Subcutaneous abdominal adipose tissue (tissue), 5 donors: ENCODE results near the gene RNF126.
"Not testable (repeated sequence)": the region's sequence is repeated elsewhere in the genome, so short reads cannot be mapped to it uniquely, and the experiment has no call there.

ENCODE experiments used
- H3K27ac ChIP-seq: one replicate; pipeline ENCODE4 v1.7.0; 2013; ENCODE audit warnings: low read depth, mild to moderate bottlenecking, inconsistent platforms, low read length, moderate library complexity
- H3K27me3 ChIP-seq, 5 donors: one replicate each; pipeline ENCODE4 v1.7.0; 2013; ENCODE audit warnings: low read length in 5 of 5, inconsistent platforms in 1 of 5; ENCODE audit not compliant: control insufficient read depth in 5 of 5, insufficient read depth in 4 of 5
- H3K36me3 ChIP-seq, 5 donors: one replicate each; pipeline ENCODE4 v1.7.0; 2013; ENCODE audit warnings: low read length in 5 of 5; ENCODE audit not compliant: control insufficient read depth in 5 of 5, insufficient read depth in 5 of 5
- H3K4me1 ChIP-seq, 5 donors: one replicate each; pipeline ENCODE4 v1.7.0; 2013; ENCODE audit warnings: low read length in 5 of 5, mild to moderate bottlenecking in 3 of 5, moderate library complexity in 1 of 5; ENCODE audit not compliant: control insufficient read depth in 5 of 5, insufficient read depth in 5 of 5
- H3K4me3 ChIP-seq, 5 donors: one replicate each; pipeline ENCODE4 v1.7.0; 2013; ENCODE audit warnings: low read length in 5 of 5, low read depth in 1 of 5
- H3K9ac ChIP-seq, 5 donors: one replicate each; pipeline ENCODE4 v1.7.0; 2013; ENCODE audit warnings: low read length in 5 of 5, mild to moderate bottlenecking in 4 of 5, moderate library complexity in 3 of 5
- H3K9me3 ChIP-seq, 5 donors: one replicate each; pipeline ENCODE4 v1.7.0; 2013; ENCODE audit warnings: low read length in 5 of 5; ENCODE audit not compliant: control insufficient read depth in 5 of 5
- donor health status: healthy.
- donor health status: healthy.
- donor health status: healthy.
- donor health status: healthy.
- donor health status: healthy.

RNF126 gene

DNA sequence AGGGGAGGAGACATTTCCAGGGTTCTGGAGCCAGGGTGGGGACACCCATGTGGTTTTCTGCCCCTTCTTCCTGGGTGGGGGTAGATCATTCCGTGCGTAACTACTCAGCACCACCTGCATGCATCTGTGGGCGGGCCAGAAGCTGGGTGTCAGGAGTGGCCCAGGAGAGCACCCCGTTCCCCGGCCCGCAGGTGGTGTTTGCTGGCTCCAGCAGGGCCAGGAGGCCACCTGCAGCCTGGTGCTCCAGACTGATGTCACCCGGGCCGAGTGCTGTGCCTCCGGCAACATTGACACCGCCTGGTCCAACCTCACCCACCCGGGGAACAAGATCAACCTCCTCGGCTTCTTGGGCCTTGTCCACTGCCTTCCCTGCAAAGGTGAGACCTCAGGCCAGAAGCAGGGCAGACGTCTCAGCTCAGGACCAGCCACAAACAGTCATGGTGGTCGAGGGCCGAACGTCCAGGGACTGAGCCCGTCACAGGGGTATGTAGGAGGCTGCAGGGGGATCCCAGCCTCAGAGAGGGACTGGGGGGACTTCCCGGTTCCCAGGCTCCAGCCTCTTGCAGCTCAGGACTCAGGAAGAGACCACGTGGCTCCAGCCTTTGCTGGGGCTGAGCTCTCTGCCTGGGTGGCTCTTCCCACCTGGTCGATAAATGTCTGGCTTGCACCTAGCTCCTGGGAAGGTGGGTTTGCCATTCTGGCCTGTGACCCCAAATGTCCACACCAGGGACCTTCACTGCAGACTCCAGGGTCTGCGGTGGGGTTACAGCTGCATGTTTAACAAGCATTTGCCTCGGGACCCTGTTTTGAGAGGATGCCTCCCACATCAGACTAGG lies 14.8 kb upstream of the RNF126 start:
- Histone ChIP-seq H3K9me3 (no peaks in the 10 kb centered on the region), H3K27me3 (peaks cover 0 to 3% (median 0%) of the 10 kb centered on the region in 5 donors), H3K9ac (peak overlapping the region in 4 of 5 donors; percentile 1 to 77 (median 56)), H3K4me3 (peak overlapping the region; percentile 40 to 59 (median 48)), H3K27ac (peak overlapping the region; percentile 88), H3K4me1 (peaks cover 7 to 71% (median 59%) of the 10 kb centered on the region in 5 donors), H3K36me3 (peaks cover 0 to 5% (median 0%) of the 10 kb centered on the region in 5 donors)

GRCh38 chr19:677201-677600 lies 14.2 kb upstream of the RNF126 start:
- Histone ChIP-seq H3K4me3 (peak overlapping the region in 4 of 5 donors; percentile 73 to 79 (median 74)), H3K27me3 (peaks cover 0 to 3% (median 0%) of the 10 kb centered on the region in 5 donors), H3K4me1 (peaks cover 5 to 71% (median 62%) of the 10 kb centered on the region in 5 donors), H3K27ac (peak overlapping the region; percentile 88), H3K9me3 (no peaks in the 10 kb centered on the region), H3K36me3 (peaks cover 0 to 5% (median 0%) of the 10 kb centered on the region in 5 donors), H3K9ac (peak overlapping the region in 4 of 5 donors; percentile 79 to 94 (median 88))

DNA sequence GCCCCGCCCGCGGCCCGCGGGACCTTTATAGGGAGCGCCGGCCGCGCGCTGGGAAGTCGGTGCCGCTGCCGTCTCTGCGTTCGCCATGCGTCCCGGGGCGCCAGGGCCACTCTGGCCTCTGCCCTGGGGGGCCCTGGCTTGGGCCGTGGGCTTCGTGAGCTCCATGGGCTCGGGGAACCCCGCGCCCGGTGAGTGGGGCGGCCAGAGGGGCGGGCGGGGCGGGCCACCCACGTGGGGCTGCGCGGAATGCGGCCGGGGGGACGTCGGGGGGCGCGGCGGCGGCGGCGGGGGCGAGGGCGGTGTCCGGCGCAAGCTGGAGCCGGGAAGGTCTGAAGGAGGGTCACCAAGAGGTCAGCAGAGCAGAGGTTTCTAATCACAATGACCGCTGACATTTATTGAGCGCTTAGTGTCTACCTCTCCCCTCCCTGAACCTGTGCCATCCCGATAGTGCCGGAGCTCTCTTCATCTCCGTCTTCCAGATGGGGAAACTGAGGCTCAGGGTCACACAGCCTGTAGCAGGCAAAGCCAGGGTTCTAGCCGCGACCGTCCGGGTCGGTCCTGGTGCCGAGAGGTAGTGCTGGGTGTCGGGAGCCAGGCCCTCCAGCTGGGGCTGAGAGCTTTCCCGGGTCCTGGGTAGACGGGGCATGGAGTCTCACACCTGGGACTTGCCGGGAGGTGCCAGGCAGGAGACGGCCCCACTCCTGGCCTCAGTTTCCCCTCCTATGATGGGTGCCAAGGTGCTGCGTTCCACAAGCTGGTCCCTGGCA lies 13.5 kb upstream of the RNF126 start, which contains the start of gene FSTL3:
FSTL3 (plus strand) TSS at position 54 of the 767 bp plus-strand sequence; CDS start at position 86, 32 bp downstream.
- Histone ChIP-seq H3K9ac (peak within 1 kb of the TSS in 4 of 5 donors; percentile 79 to 94 (median 88)), H3K27me3 (peaks cover 0 to 3% (median 0%) of the 10 kb centered on the region in 5 donors), H3K4me1 (peaks cover 5 to 70% (median 60%) of the 10 kb centered on the region in 5 donors), H3K36me3 (peaks cover 0 to 3% (median 0%) of the 10 kb centered on the region in 5 donors), H3K9me3 (no peaks in the 10 kb centered on the region), H3K27ac (peak within 1 kb of the TSS; percentile 88), H3K4me3 (peak within 1 kb of the TSS; percentile 73 to 88 (median 75))

DNA sequence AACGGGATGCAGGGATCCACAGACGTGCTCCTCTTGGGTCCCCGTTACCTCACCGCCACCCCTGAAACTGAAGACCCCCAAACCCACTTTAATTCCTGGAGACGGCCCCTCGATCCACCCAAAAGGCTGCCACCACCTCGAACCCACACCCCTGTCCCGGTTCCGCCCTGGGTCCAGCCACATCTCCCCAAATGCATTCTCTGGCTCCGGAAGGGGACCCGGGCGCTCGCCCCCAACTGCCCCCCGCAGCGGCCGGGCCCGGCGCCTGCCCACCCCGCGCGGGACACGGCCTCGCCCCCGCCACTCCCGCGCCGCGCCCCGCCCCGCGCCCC lies 13.0 kb upstream of the RNF126 start:
- peaks cover 0 to 3% (median 0%) of the 10 kb centered on the region in 5 donors for H3K27me3 ChIP-seq
- H3K27ac ChIP-seq = peak overlapping the region; percentile 76
- peak overlapping the region in 3 of 5 donors; percentile 13 to 68 (median 38) for H3K9ac ChIP-seq
- H3K4me3 ChIP-seq = peak overlapping the region; percentile 32 to 56 (median 53)
- peaks cover 5 to 67% (median 58%) of the 10 kb centered on the region in 5 donors for H3K4me1 ChIP-seq
- no peaks in the 10 kb centered on the region for H3K36me3 ChIP-seq
- H3K9me3 ChIP-seq = no peaks in the 10 kb centered on the region

DNA sequence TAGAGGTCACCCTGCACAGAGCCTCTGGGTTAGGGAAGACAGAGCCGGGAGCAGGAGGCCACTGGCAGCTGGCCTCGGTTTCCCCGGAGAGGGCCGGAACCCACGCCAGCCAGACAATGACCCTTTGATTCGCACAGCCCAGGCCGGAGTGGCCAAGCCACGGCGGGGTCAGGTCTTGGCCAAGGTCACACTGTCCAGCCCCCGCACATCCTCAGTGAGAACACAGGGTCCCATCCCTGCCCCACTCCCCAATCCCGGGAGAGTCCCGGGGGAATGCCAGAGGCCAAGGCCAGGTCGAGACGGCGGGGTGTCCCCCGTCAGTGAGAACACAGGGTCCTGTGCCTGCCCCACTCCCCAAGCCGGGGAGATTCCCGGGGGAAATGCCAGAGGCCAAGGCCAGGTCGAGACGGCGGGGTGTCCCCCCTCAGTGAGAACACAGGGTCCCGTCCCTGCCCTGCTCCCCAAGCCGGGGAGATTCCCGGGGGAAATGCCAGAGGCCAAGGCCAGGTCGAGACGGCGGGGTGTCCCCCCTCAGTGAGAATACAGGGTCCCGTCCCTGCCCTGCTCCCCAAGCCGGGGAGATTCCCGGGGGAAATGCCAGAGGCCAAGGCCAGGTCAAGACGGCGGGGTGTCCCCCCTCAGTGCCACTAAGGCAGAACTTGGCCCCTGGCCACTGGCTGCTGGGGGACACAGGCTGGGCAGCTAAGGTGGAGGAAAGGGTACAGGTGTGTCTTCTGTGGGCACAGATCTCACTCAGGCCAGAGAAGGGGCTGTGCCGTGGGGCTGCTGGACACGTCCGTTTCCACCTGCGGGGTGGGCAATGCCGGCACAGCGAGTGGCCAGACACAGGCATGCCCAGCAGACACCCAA lies 11.5 kb upstream of the RNF126 start:
- H3K27me3 ChIP-seq = peaks cover 0 to 3% (median 0%) of the 10 kb centered on the region in 5 donors
- H3K4me3 ChIP-seq = no peak overlapping the region
- H3K27ac ChIP-seq = peak overlapping the region; percentile 76
- peaks cover 5 to 69% (median 56%) of the 10 kb centered on the region in 5 donors for H3K4me1 ChIP-seq
- H3K36me3 ChIP-seq = no peaks in the 10 kb centered on the region
- no peak overlapping the region for H3K9ac ChIP-seq
- no peaks in the 10 kb centered on the region for H3K9me3 ChIP-seq

GRCh38 chr19:670609-671075 lies 7.6 kb upstream of the RNF126 start:
- Histone ChIP-seq H3K36me3 (no peaks in the 10 kb centered on the region), H3K4me3 (no peak overlapping the region), H3K27ac (peak overlapping the region; percentile 23), H3K9ac (no peak overlapping the region), H3K9me3 (no peaks in the 10 kb centered on the region), H3K4me1 (peaks cover 0 to 49% (median 32%) of the 10 kb centered on the region in 5 donors), H3K27me3 (no peaks in the 10 kb centered on the region)

GRCh38 chr19:668675-669434 lies 5.8 kb upstream of the RNF126 start:
- H3K4me1 ChIP-seq = peaks cover 2 to 47% (median 29%) of the 10 kb centered on the region in 5 donors
- H3K27ac ChIP-seq, H3K9ac ChIP-seq, H3K36me3 ChIP-seq, H3K27me3 ChIP-seq, H3K4me3 ChIP-seq, H3K9me3 ChIP-seq: not testable (repeated sequence)

DNA sequence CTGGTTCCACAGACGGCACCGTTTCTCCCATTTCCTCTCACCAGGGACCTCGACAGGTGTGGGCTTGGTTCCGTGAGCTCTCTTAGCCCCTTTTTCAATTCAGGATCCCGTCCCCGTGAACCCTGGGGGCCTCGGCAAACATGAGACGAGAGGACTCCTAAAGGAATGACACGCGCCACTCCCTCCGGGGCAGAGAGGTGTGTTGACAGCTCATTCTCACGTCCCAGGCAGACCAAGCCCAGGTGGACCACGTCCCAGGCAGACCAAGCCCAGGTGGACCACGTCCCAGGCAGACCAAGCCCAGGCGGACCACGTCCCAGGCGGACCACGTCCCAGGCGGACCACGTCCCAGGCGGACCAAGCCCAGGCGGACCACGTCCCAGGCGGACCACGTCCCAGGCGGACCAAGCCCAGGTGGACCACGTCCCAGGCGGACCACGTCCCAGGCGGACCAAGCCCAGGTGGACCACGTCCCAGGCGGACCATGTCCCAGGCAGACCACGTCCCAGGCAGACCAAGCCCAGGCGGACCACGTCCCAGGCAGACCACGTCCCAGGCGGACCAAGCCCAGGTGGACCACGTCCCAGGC lies 4.1 kb upstream of the RNF126 start:
- H3K27ac ChIP-seq = not testable (repeated sequence)

More for the DNA sequence above, 4.1 kb upstream of the RNF126 start:
- not testable (repeated sequence) for H3K9me3 ChIP-seq, H3K27me3 ChIP-seq, H3K4me3 ChIP-seq, H3K36me3 ChIP-seq
- peak overlapping the region in 1 of 5 donors; percentile 25 for H3K9ac ChIP-seq
- peaks cover 2 to 45% (median 33%) of the 10 kb centered on the region in 5 donors for H3K4me1 ChIP-seq
